ENCODE results near the gene LMOD1.
"Not testable (repeated sequence)": the region's sequence is repeated elsewhere in the genome, so short reads cannot be mapped to it uniquely, and the experiment has no call there.

LMOD1 gene

DNA sequence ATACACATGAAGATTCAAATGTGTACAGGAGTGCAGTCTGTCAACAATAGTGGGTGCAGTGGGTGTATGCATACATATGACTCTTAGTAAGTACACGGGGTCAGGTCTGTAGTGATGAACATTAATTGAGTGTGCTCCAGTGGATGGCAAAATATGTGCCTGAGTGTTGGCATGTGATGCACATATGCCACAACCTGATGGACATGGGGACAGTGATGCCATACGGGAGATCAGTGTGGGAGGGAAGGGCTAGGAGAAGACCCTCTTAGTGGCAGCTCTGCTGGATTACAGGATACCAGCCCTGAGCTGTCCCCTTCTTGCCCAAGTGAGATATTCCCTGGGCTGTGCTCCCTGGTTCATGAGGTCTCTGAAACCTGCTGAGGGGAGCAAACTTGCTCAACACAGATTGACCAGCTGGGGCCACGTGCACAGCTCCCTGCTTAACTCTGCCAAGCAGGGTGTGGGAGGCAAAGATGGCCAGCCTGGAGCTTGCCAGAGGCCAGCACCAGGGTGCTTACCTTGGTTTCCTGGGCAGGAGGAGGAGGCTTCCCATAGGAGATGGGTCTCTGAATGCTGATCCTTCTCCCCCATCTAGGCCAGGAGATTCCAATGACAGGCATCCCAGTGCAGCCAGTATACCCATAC lies 55.4 kb downstream of the LMOD1 start:
- DNase-seq: no peak

DNA sequence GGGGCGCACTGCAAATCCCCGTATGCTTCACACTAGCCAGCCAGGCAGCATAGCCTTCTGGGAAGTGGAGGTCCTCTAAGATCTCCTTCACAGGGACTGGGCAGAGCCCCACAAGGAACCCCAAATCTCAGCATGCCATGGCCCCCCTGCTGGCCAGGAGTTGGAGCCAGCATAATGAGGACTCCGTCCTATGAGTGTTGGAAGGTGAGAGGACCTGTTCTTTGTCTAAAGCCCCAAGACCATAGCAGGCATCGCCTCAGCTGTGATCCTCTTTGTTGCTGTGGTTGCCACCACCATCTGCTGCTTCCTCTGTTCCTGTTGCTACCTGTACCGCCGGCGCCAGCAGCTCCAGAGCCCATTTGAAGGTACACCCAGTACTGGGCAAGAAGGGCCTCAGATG lies 56.1 kb downstream of the LMOD1 start:
- DNase-seq: no peak

DNA sequence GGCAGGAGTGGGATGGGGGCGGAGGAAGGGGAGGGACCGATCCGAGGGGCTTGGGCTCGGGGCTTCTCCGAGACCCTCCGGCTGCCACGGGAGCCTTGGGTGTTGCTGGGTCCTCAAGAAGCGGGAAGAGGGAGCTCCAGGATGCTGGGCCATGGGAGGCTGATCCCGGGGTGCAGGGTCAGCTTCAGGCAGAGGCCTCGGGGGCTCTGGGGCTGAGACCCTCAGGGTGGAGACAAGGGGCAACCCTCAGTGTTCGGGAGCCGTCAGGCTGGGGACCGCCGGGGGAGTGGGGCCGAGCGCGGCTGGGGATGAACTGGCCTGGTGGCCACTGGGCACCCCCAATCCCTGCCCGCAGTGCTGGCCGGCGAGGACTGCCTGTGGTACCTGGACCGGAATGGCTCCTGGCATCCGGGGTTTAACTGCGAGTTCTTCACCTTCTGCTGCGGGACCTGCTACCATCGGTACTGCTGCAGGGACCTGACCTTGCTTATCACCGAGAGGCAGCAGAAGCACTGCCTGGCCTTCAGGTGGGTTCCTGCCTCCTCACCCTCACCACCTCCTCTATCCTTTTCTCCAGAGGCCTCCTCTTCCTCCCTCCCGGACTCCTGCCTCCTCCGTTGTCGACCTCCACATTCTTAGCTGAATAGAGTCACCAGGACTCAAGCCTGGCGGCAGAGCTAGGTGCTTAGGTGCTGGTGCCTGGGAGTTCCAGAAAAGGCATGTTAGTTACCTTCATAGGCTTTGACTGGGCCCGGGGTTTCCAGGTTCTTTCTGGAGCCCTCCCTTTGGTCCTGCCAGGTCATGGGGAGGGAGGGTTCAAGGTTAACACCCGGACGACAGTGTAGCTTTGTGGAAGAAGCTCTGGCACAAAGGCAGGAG lies 57.0 kb downstream of the LMOD1 start:
- no peak for DNase-seq

DNA sequence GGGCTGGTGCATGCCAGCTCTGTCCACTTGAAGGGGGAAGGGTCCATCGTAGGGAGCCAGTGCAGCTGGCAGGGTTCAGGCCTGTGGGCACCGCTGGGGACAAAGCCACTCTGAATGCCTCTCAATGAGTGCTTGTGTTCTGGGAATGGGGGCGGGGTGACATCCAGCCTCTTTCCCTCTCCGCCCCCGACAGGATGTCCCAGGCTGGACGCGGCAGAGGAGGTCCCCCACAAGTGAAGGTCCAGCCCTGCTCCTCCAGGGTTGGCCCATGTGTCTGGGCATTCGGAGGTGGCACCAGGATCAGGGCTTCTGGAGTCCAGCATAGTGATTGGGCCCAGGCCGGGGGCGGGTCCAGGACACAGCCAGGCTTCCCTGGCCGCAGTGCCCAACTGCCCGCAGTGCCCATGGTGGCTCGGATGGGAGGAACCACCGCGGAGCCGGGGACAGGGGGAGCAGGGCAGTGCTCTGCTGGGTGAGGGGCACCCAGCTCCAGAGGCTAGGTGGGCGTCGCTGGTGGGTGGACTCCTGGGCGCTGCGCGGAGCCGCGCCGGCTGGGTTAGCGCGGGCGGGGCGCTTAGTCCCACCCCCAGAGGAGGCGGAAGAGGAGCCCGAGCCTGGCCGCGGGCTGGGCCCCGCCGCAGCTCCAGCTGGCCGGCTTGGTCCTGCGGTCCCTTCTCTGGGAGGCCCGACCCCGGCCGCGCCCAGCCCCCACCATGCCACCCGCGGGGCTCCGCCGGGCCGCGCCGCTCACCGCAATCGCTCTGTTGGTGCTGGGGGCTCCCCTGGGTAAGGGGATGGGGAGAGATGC lies 57.9 kb downstream of the LMOD1 start, which contains the start of gene SHISA4:
SHISA4 (plus strand) TSS at position 617 of the 808 bp plus-strand sequence; CDS start at position 714, 97 bp downstream.
- DNase-seq: peak; percentile 54

DNA sequence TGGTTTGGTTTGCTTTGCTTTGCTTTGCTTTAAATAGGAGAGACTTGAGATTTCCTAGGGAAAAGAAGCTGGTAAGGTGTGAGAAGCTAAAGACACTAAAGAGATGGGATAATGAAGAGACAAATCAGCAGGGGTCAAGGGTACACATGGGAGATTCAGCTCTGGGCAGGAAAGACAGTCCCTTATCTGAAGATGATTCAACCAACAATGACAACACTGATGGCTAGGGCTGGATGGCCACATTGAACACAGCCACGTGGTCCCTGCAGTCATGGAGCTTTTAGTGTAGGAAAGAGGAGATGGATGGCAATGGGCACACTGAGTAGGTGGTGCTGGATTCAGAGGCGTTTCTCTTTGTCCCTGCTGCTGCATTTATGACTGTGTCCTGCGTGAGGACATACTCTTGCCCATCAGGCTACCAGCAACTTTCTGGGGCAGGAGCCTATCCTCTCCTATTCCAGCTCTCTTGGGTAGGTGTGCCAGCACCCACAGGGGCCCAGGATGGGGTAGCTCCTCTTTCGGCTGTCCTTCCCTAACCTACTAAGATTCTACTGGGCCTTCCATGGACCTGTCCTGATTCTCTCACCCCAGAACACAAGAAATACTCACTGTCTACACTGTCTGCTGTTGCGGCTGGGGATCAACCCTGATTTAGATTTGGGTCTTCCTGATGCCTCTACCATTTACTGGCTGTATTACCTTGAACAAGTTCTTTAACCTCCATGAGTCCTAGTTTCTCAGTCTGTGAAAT lies 59.1 kb downstream of the LMOD1 start:
- DNase-seq: no peak

DNA sequence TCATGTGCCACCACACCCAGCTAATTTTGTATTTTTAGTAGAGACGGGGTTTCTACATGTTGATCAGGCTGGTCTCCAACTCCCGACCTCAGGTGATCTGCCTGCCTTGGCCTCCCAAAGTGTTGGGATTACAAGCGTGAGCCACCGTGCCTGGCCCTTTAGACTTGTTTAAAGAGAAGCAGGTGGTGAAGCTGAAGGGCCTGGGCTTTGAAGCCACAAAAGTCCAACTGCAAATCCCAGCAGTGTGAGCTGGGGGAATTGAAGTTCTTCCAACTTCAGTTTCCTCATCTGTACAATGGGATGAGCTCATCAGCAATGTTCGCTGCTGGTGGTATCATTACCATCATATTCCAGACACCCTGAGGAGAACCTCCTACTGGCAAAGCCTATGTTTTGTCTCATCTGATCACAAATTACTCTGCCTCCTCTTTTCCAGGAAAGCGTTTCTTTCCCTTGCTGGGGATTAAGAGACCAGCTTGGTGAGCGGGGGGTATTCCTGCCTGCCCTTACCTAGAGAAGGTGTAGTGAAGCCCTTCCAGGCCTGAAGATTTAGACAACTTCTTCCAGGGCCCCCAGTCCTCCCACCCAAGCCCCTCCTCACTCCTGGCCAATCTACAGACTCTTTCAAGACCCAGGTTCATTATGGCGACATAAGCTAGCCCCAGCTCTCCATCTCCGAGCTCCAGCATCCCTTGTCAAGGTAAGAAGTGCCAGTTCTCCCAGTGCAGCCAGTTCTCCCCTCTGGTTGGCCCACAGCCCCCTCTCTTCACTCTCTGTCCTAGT lies 60.1 kb downstream of the LMOD1 start:
- DNase-seq: no peak

DNA sequence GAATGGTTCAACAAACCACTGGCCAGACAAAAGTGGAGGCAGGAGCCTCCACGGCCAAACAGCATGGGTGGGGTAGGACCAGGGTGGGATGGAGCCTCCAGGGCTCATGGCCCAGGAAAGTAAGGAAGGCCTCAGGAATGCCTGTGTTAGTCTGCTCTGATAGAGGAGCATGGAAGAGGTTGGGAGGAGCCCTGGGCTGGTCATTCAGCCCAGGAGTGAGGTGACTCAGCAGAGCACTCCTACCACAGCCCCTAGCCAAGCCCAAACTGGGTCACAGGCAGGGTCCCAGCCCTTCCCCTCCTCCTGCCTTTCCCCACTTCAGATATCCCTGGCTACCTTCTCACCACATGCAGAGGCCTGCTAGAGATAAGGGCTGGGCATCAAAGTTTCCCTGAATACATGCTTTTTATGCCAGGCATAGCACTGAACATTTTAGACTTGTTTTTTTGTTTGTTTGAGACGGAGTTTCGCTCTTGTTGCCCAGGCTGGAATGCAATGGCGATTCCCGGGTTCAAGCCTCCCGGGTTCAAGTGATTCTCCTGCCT lies 60.7 kb downstream of the LMOD1 start:
- no peak for DNase-seq

DNA sequence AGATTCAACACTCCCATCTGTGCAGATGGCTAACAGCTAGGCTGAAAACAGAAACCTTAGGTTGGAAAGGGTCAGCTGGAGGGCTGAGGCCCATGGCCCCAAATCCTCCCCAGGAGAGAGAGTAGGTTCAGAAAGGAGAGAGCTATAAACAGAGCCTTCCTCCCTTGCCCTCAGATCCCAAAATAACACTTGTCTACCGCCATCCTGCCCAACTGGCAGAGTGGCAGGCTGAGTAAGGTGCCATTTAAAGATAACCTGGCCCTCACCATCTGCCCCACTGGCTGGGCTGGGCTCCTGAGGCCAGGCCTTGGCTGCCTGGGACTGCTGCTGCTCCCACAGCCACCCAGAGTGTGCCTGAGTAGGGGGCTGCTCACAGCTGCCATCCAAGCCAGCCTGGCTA lies 61.9 kb downstream of the LMOD1 start:
- no peak for DNase-seq

DNA sequence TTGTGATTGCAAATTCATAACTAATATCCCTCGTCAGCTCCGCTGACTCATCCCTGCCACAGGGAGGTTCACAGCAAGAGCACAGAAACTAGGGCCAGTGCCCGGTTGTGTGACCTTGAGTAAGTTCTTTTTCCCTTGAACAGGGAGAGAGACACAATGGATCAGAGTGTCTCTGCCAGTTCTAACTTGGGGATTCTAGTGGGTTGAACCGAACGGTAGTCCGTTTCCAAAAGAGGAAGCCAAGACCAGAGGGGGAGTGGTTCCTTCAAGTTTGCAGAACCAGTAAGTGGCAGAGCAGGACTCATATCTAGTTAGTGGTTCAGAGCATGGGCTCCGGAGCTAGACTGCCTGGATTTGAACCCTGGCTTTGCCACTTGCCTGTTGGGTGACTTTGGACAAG lies 62.6 kb downstream of the LMOD1 start:
- DNase-seq: no peak

DNA sequence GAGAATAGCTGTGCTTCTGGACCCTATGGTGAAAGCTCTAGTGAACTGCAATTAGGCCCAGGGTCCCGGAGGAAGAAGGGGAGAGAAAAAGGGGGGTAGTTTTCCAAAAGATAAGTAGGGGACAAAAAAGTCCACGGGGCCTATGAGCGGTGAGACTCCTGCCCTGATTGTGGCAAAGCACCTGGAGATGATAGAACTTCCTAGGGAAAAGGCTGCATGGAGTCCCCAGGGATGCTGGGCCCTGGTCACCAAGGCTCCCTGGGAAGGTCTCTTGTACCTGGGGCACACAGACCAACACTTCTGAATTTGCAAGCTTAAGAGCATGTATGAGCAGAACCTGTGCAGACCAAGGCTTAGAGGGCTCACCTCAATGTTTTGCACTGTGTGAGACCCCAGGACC lies 63.1 kb downstream of the LMOD1 start:
- no peak for DNase-seq

DNA sequence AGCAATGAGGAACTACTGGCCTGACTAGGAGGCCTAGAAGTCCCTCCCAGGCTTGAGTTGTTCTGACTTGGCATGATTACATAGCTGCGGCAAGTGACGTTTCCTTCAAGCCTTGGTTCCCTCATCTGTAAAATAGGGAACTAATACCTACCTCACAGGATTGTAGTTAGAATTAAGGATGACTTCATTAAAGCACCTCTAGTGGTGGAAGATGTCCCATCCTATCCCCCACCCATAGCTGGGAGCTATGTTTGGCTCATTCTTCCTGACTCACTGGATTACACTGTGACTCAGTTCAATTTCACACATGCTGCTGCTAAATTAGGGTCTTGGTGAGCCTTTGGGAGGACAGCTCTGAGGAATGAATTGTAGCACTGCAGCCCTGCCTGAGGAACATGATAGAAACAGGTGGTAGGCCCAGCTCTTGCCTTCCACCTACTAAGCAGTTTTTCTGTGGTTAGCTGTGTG lies 63.6 kb downstream of the LMOD1 start:
- DNase-seq: no peak

DNA sequence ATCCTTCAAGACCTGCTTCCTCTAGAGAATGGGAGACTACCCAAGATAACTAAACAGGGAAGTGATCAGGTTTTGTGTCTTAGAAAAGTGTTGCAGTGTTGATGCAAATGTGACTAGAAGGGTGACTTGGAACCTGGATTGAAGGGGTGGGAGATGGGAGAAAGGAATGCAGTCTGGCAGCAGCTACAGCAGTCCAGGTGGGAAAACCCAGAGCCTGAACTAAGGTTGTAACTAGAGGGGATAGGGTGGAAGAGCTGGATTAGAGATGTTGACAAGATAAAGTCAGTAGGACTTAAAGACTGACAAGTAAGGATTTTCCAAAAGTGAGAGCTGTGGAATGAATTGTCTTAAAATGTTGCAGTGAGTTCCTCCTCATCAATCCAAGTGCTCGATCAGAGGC lies 64.7 kb downstream of the LMOD1 start:
- DNase-seq: no peak

DNA sequence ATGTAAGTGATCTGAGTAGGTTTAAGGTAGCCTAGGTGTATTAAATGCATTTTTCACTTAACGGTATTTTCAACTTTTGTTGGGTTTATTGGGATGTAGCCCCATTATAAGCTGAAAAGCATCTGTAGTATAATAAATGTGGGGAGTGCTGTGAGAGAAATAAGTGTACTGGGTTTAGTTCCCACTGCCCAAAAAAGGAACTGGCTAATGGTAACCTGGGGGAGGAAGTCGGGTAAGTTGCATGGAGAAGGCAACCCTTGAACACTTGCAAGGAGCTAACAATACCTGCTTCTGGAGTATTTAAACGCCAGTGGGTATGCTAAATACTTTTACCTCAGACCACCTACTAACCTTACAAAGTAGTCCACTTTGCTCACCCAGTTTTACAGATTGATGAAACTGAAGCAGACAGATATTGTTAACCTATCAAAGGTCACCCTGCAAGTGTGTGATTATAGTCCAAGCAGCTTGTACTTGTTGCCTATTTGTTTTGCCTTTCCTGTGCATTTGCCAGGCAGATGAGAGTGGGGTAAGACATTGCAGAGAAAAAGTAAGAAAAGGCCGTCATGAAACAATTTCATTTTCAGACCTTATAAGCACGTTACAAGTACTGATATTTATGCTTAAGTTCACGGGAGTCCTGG lies 65.3 kb downstream of the LMOD1 start:
- no peak for DNase-seq

DNA sequence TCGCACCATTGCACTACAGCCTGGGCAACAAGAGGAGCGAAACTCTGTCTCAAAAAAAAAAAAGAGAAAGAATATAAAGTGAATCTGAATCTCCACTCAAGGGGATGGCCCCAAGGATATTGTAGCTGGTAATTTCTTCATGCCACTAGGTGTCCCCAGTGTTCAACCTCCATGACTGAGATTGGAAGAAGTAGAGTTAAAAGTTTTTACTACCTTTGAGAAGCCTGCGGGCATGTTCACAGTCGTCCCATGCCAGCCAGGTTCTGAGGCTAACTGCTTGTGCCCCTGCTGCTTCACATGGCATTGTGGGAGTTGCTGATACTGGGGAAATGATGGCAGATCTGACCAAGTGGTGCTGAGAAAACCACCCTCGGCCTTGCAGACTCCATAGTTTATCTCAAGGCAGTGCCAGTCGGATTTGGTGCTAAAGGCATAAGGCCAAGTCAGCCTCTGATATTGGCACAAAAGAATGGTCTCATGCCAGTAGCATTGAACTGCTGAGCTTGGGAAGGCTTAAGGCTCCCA lies 68.4 kb downstream of the LMOD1 start:
- no peak for DNase-seq

DNA sequence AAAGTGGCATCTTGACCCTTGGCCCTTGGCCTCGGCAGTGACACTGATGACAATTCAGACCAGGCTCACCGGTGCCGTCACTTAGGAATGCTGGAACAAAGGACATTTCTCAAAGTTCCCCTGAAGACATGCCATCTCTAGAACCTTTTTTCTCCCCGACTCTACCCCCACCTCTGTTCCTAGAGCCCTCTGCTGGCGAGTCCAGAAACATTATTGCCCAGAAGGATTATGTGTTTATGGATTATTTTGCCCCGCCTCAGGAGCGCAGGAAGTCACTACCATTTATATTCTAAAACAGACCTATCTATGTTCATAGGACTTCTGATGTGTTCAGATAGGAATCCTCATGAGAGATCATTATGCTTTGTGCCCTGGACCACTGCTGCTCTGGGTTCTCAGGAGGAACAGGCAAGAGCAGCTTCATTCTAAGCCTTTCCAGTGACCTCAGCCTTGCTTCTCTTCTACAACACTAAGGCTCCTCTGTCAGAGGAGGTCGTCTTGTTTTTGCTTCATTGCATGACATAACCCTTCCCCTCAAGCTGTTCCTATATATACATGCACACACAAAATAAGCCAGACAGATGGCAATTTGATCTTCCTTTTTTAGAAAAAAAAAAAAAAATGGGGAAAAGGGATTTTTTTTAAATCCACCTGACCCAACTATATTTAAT lies 70.1 kb downstream of the LMOD1 start:
- DNase-seq: no peak

DNA sequence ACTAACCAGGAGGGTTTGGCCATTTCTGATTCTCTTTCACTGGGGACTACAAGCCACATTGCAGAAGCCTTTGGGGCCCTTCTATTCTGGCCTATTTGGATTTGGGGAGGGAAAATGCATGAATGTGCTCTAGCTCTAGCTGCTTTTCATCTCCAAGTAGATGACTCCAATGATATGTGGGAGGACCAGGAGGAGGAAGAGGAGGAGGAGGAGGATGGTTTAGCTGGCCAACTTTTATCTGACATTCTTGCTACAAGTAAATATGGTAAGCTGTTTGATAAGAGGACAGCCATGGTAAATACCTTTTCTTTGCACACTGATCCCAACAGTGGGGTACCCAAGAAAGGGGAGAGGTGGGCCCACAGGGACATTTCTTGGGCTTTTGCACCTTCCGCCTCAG lies 71.7 kb downstream of the LMOD1 start:
- DNase-seq: no peak

DNA sequence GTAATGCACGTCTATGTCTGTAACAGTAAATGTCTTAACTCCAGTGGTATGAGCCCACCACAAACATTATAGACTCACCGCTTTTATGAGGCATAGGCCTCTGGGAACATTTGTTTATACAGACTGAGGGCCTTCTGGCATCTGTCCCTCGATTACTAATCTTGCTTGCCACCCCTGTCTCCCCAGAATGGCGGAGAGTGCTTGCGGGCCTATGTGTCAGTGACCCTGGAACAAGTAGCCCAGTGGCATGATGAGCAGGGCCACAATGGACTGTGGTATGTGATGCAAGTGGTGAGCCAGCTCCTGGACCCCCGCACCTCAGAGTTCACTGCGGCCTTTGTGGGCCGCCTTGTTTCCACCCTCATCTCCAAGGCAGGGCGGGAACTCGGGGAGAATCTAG lies 76.0 kb downstream of the LMOD1 start:
- DNase-seq: no peak

DNA sequence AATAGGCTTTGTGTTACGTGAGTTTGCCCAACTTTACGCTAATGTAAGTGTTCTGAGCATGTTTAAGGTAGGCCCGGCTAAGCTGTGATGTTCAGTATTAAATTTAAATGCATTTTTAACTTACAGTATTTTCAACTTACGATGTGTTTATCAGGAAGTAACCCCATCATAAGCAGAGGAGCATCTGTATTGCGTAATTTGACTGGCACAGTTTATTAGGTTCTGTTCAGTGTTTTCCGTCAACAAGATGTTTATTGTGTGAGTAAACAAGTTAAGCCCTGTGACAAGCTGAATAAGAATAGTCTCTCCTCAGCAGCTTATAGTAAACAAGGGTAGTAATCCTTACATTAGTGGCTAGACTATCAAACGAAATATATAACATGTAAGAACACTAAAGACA lies 84.9 kb downstream of the LMOD1 start:
- no peak for DNase-seq

DNA sequence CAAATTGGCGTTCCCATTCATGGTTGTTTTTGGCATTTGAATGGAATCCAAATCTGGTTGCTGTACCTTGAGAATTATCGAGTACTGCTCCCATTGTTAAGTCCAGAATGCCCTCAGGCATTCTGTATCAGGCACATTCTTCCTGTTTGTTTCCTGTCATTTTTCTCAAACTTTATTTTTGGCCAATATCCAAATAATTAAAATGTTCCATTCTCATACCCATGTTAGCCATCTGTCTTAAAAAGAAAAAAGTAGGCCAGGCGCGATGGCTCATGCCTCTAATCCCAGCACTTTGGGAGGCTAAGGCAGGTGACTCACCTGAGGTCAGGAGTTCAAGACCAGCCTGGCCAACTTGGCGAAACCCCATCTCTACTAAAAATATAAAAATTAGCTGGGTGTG lies 86.9 kb downstream of the LMOD1 start:
- DNase-seq: no peak

DNA sequence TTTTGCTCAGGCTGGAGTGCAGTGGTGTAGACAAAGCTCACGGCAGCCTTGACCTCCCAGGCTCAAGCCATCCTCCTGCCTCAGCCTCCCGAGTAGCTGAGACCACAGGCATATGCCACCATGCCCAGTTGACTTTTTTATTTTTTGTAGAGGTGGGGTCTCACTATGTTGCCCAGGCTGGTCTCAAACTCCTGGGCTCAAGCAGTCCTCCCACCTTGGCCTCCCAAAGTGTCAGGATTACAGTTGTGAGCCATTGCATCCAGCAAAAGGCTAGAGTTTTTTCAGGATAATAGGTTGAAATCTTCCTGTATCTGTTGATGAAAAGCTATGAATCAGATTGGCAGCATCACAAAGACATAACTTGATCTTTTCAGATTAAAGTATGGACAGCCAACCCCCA lies 89.6 kb downstream of the LMOD1 start:
- DNase-seq: not testable (repeated sequence)

Data from NCI-H510A (cell line).